Measurements from ENCODE around the gene ZNF318. TPM values are rescaled to one million over a fixed set of nuclear protein-coding genes. Genes with fewer than 3 reads are reported as not detected.
A peak's percentile ranks its signal among the peaks of the same experiment; 100 is the strongest.

ZNF318 gene
- total and polyA plus RNA-seq, 10 of the 15 experiments (the other 5 are each of a cell fraction or from before 2014, with no cell fraction given), result 3.4 to 79.8 (median 13.7) TPM

GRCh38 chr6:43308101-43308989, 61.1 kb downstream of the ZNF318 start, which contains the start of gene CRIP3 (continued):
- no peak for TF ChIP-seq CEBPZ (IDR thresholded peaks at IDR 0.05; ENCODE audit: low read depth, low read length)
- 0 out of 2 replicates have a peak, but pooled peaks have one; percentile 8 for TF ChIP-seq RFX5 (IDR thresholded peaks at IDR 0.05; ENCODE audit: low read depth, low read length)
- TF ChIP-seq SMAD5 (IDR thresholded peaks at IDR 0.05; ENCODE audit: low read depth), result no peak
- TF ChIP-seq, protein P1, sequence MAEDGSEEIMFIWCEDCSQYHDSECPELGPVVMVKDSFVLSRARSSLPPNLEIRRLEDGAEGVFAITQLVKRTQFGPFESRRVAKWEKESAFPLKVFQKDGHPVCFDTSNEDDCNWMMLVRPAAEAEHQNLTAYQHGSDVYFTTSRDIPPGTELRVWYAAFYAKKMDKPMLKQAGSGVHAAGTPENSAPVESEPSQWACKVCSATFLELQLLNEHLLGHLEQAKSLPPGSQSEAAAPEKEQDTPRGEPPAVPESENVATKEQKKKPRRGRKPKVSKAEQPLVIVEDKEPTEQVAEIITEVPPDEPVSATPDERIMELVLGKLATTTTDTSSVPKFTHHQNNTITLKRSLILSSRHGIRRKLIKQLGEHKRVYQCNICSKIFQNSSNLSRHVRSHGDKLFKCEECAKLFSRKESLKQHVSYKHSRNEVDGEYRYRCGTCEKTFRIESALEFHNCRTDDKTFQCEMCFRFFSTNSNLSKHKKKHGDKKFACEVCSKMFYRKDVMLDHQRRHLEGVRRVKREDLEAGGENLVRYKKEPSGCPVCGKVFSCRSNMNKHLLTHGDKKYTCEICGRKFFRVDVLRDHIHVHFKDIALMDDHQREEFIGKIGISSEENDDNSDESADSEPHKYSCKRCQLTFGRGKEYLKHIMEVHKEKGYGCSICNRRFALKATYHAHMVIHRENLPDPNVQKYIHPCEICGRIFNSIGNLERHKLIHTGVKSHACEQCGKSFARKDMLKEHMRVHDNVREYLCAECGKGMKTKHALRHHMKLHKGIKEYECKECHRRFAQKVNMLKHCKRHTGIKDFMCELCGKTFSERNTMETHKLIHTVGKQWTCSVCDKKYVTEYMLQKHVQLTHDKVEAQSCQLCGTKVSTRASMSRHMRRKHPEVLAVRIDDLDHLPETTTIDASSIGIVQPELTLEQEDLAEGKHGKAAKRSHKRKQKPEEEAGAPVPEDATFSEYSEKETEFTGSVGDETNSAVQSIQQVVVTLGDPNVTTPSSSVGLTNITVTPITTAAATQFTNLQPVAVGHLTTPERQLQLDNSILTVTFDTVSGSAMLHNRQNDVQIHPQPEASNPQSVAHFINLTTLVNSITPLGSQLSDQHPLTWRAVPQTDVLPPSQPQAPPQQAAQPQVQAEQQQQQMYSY (CRISPR knock-in tag; IDR thresholded peaks at IDR 0.05), result no peak
- TF ChIP-seq, protein P2, sequence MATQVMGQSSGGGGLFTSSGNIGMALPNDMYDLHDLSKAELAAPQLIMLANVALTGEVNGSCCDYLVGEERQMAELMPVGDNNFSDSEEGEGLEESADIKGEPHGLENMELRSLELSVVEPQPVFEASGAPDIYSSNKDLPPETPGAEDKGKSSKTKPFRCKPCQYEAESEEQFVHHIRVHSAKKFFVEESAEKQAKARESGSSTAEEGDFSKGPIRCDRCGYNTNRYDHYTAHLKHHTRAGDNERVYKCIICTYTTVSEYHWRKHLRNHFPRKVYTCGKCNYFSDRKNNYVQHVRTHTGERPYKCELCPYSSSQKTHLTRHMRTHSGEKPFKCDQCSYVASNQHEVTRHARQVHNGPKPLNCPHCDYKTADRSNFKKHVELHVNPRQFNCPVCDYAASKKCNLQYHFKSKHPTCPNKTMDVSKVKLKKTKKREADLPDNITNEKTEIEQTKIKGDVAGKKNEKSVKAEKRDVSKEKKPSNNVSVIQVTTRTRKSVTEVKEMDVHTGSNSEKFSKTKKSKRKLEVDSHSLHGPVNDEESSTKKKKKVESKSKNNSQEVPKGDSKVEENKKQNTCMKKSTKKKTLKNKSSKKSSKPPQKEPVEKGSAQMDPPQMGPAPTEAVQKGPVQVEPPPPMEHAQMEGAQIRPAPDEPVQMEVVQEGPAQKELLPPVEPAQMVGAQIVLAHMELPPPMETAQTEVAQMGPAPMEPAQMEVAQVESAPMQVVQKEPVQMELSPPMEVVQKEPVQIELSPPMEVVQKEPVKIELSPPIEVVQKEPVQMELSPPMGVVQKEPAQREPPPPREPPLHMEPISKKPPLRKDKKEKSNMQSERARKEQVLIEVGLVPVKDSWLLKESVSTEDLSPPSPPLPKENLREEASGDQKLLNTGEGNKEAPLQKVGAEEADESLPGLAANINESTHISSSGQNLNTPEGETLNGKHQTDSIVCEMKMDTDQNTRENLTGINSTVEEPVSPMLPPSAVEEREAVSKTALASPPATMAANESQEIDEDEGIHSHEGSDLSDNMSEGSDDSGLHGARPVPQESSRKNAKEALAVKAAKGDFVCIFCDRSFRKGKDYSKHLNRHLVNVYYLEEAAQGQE (IDR thresholded peaks at IDR 0.05; ENCODE audit: low read depth, low read length), result no peak
- no peak for TF ChIP-seq NFIC (IDR thresholded peaks at IDR 0.05; ENCODE audit: low read depth, low read length)
- TF ChIP-seq EED (IDR thresholded peaks at IDR 0.05; ENCODE audit: low read depth), result no peak
- TF ChIP-seq ZNF217 (IDR thresholded peaks at IDR 0.05), result peak; percentile 73; the same call in 1 of the 2 replicates
- TF ChIP-seq HDAC2 (IDR thresholded peaks at IDR 0.05), result no peak
- TF ChIP-seq POLR2AphosphoS5 (IDR thresholded peaks at IDR 0.05; ENCODE audit: low read length), result no peak
- TF ChIP-seq, protein P3, sequence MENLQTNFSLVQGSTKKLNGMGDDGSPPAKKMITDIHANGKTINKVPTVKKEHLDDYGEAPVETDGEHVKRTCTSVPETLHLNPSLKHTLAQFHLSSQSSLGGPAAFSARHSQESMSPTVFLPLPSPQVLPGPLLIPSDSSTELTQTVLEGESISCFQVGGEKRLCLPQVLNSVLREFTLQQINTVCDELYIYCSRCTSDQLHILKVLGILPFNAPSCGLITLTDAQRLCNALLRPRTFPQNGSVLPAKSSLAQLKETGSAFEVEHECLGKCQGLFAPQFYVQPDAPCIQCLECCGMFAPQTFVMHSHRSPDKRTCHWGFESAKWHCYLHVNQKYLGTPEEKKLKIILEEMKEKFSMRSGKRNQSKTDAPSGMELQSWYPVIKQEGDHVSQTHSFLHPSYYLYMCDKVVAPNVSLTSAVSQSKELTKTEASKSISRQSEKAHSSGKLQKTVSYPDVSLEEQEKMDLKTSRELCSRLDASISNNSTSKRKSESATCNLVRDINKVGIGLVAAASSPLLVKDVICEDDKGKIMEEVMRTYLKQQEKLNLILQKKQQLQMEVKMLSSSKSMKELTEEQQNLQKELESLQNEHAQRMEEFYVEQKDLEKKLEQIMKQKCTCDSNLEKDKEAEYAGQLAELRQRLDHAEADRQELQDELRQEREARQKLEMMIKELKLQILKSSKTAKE (IDR thresholded peaks at IDR 0.05; ENCODE audit: low read depth, poor library complexity, severe bottlenecking), result no peak
- no peak for TF ChIP-seq E4F1 (IDR thresholded peaks at IDR 0.05; ENCODE audit: borderline replicate concordance, partially characterized antibody)
- no peak for TF ChIP-seq JUND (IDR thresholded peaks at IDR 0.05; ENCODE audit: low read depth, low read length)
